GM18511 (cell line): Measurements from ENCODE around the gene KLLN.
"Not testable (repeated sequence)": the region's sequence is repeated elsewhere in the genome, so short reads cannot be mapped to it uniquely, and the experiment has no call there.

ENCODE experiments used
- ATAC-seq: cut with Tn5 transposase; IDR thresholded peaks from one replicate; pipeline ENCODE4 v1.9.1; 2021; ENCODE audit warnings: mild to moderate bottlenecking, moderate library complexity; ENCODE audit not compliant: unreplicated experiment

The KLLN gene

GRCh38 chr10:87863053-87863943, at the start of gene KLLN, which contains the start of gene PTEN:
KLLN (minus strand) TSS chr10:87863533; CDS start chr10:87862487, 1,046 bp downstream.
PTEN (plus strand) TSS chr10:87863625; CDS start chr10:87864470, 845 bp downstream.
- peak; percentile 40 for ATAC-seq

GRCh38 chr10:87903396-87903795, 40.1 kb upstream of the KLLN start:
- ATAC-seq, result not testable (repeated sequence)

- ATAC-seq, result not testable (repeated sequence)
Observed at GRCh38 chr10:87897957-87898356, 34.6 kb upstream of the KLLN start.

GRCh38 chr10:87896216-87896615, 32.9 kb upstream of the KLLN start:
- no peak for ATAC-seq

- ATAC-seq, result no peak
Observed at GRCh38 chr10:87895430-87895829, 32.1 kb upstream of the KLLN start.

- no peak for ATAC-seq
Observed at GRCh38 chr10:87887548-87888289, 24.4 kb upstream of the KLLN start.

GRCh38 chr10:87887146-87887545, 23.8 kb upstream of the KLLN start:
- ATAC-seq, result no peak

- ATAC-seq, result no peak
Observed at GRCh38 chr10:87886635-87887034, 23.3 kb upstream of the KLLN start.

GRCh38 chr10:87882555-87883294, 19.4 kb upstream of the KLLN start:
- ATAC-seq, result no peak

GRCh38 chr10:87881373-87882059, 18.2 kb upstream of the KLLN start:
- not testable (repeated sequence) for ATAC-seq

GRCh38 chr10:87880336-87880735, 17.0 kb upstream of the KLLN start:
- ATAC-seq, result no peak

GRCh38 chr10:87878664-87879459, 15.5 kb upstream of the KLLN start:
- no peak for ATAC-seq

GRCh38 chr10:87875929-87876571, 12.7 kb upstream of the KLLN start:
- ATAC-seq, result no peak

GRCh38 chr10:87873656-87874055, 10.3 kb upstream of the KLLN start:
- no peak for ATAC-seq

- no peak for ATAC-seq
Observed at GRCh38 chr10:87872828-87873227, 9.5 kb upstream of the KLLN start.

GRCh38 chr10:87869773-87870551, 6.6 kb upstream of the KLLN start:
- ATAC-seq, result no peak

- not testable (repeated sequence) for ATAC-seq
Observed at GRCh38 chr10:87869139-87869538, 5.8 kb upstream of the KLLN start.

GRCh38 chr10:87868277-87868676, 4.9 kb upstream of the KLLN start:
- no peak for ATAC-seq
